Testis (tissue), 3 donors: ENCODE data around the gene BATF. TPM values are rescaled to one million over a fixed set of nuclear protein-coding genes. Genes with fewer than 3 reads are reported as not detected.

Experiments used
- DNase-seq: peaks from one replicate; pipeline ENCODE4 v3.0.0-alpha.2; 2019
- H3K27ac ChIP-seq, 2 donors: fragments of 200-600 bp; sonication (generic); one replicate each; pipeline ENCODE4 v1.5.1; 2019
- H3K27me3 ChIP-seq: fragments of 200-600 bp; sonication (generic); one replicate; pipeline ENCODE4 v1.5.1; 2019
- H3K36me3 ChIP-seq: fragments of 200-600 bp; sonication (generic); one replicate; pipeline ENCODE4 v1.5.1; 2017; ENCODE audit warnings: low read depth; ENCODE audit errors: missing control alignments
- H3K4me1 ChIP-seq: fragments of 200-600 bp; sonication (generic); one replicate; pipeline ENCODE4 v1.5.1; 2019
- H3K4me3 ChIP-seq, 2 donors: fragments of 200-600 bp; sonication (generic); one replicate each; pipeline ENCODE4 v1.5.1; 2017 to 2019
- H3K9me3 ChIP-seq: fragments of 200-600 bp; sonication (generic); one replicate; pipeline ENCODE4 v1.5.1; 2017
- POLR2A ChIP-seq: fragments of 450-650 bp; IDR thresholded peaks from one replicate; pipeline ENCODE4 v1.6.1; 2017; ENCODE audit warnings: antibody characterized with exemption, mild to moderate bottlenecking, moderate library complexity
- WGBS, 2 donors: methylation state at CpG; one replicate each; pipeline ENCODE4 v1.1.5; 2018; 5-methylcytosine and 5-hydroxymethylcytosine counted together
- intact Hi-C: fragments of 100-400 bp; cut with DNase I; formaldehyde crosslinking; loops from one replicate; pipeline ENCODE4 v1.15.1; 2023; ENCODE audit warnings: low total_unique reads
- polyA plus RNA-seq: library from polyadenylated mRNA; stranded (reverse); fragments of 350-450 nt; fragmentation: Illumina TruSeq; extraction: RNeasy Lipid Tissue Mini Kit (QIAGEN cat#74804); gene quantifications from one replicate; pipeline ENCODE4 v1.2.3, GENCODE V29; 2014; ENCODE audit warnings: low read depth, low replicate concordance; ENCODE audit not compliant: insufficient read depth
- total RNA-seq, 2 donors: library from RNA; depleted of rRNA; stranded (reverse); fragments of >200 nt; gene quantifications; one replicate each; pipeline ENCODE4 v1.2.3, GENCODE V29; 2016
- TF ChIP-seq, protein P1 (sequence below), 3 experiments: fragments of 450-650 bp in 2 of 3; fragments of 200-600 bp in 1 of 3; sonication (generic) in 1 of 3; IDR thresholded peaks; one replicate each; pipeline ENCODE4 v1.5.1; 2016 to 2019; ENCODE audit warnings: antibody characterized with exemption in 3 of 3, mild to moderate bottlenecking in 2 of 3, moderate library complexity in 1 of 3

The BATF gene
- total and polyA plus RNA-seq, 3 donors from 2014 or later = 0.63 to 2.9 (median 1.5) TPM

GRCh38 chr14:75537071-75537470 is 14.8 kb downstream of the BATF start:
- intact Hi-C loops = no loop called here
- Histone ChIP-seq H3K9me3 (no peaks in the 10 kb centered on the region), H3K27ac (peak overlapping the region; percentile 79 to 87), H3K27me3 (no peaks in the 10 kb centered on the region), H3K36me3 (no peaks in the 10 kb centered on the region), H3K4me3 (no peak overlapping the region), H3K4me1 (peaks cover 20% of the 10 kb centered on the region)
- no peak for DNase-seq
- no peak for TF ChIP-seq POLR2A
- TF ChIP-seq, protein P1, sequence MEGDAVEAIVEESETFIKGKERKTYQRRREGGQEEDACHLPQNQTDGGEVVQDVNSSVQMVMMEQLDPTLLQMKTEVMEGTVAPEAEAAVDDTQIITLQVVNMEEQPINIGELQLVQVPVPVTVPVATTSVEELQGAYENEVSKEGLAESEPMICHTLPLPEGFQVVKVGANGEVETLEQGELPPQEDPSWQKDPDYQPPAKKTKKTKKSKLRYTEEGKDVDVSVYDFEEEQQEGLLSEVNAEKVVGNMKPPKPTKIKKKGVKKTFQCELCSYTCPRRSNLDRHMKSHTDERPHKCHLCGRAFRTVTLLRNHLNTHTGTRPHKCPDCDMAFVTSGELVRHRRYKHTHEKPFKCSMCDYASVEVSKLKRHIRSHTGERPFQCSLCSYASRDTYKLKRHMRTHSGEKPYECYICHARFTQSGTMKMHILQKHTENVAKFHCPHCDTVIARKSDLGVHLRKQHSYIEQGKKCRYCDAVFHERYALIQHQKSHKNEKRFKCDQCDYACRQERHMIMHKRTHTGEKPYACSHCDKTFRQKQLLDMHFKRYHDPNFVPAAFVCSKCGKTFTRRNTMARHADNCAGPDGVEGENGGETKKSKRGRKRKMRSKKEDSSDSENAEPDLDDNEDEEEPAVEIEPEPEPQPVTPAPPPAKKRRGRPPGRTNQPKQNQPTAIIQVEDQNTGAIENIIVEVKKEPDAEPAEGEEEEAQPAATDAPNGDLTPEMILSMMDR (IDR thresholded peaks at IDR 0.05) = no peak
- 55 to 59% methylated on average over 4 of the region's 4 CpGs for WGBS, 2 donors

DNA sequence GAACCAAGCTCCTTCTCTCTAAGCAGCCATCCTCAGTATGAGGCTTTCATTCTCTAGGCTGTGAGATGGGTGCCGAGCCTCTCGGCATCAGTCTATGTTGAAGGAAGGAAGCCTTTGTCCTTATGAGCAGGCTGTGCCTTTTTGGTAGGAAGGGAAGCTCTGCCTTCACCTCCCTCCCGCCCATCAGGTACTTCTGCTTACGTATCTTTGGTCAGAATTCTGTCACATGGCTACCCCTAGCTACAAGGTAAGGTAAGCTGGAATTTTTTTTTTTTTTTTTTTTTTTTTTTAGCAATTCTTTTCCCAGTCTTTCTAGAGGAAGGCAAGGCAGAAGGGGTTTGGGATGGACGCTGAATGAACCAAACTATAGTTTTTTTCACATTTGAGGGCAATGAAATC is 16.9 kb downstream of the BATF start:
- no peak overlapping the region for H3K4me3 ChIP-seq
- no peak for TF ChIP-seq POLR2A
- TF ChIP-seq, protein P1 (IDR thresholded peaks at IDR 0.05) = no peak
- no peaks in the 10 kb centered on the region for H3K36me3 ChIP-seq
- H3K27me3 ChIP-seq = no peaks in the 10 kb centered on the region
- H3K27ac ChIP-seq = no peak overlapping the region
- no peak for DNase-seq
- 87 to 92% methylated on average over 5 of the region's 5 CpGs for WGBS, 2 donors
- H3K4me1 ChIP-seq = peaks cover 24% of the 10 kb centered on the region
- H3K9me3 ChIP-seq = no peaks in the 10 kb centered on the region
- intact Hi-C loops = no loop called here

DNA sequence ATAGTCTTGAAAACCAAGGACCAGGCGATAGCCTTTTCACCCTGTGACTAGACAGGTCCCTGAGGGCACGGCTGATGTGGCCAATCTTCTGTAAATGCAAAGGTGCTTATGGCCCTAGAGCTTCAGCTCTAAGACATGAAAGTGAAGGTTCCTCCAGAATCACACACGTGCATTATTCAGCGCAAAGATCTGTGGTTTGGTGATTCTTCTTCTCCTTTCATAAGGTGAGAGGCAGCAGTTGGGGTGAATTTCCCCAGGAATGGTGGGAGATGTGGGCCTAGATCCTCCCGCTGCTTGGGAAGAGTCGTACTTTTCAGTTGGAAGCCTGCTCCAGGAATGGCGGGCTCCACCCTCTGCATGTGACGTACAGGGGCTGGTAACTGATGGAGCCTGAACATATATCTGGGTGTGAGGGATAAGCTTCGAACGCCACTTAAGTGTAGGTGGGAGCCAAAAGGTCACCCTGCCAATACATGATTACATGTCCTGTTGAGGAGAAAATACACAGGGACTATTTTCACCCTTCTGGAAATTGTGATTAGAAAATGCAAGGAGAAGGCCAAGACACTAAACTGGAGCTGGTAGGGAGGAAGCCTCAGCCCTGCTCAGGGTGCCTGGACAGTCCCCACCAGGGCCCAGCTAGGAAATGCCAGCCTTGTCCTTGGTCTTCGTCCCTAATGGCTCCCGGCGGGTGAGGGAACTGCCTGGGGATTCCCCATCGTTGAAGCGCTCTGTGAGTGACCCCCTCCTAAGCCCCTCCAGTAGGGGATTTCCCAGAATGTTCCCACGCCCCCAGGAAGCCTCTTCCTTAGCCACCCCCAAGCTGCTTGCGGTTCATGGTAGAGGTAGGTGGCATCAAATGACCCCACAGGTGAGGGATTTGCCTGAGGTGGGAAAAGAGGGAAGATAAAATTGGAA is 17.6 kb downstream of the BATF start:
- intact Hi-C loops = no loop called here
- TF ChIP-seq POLR2A = no peak
- TF ChIP-seq, protein P1 (IDR thresholded peaks at IDR 0.05) = no peak
- WGBS, 2 donors = 71 to 86% methylated on average over 13 to 17 of the region's 17 CpGs

DNA sequence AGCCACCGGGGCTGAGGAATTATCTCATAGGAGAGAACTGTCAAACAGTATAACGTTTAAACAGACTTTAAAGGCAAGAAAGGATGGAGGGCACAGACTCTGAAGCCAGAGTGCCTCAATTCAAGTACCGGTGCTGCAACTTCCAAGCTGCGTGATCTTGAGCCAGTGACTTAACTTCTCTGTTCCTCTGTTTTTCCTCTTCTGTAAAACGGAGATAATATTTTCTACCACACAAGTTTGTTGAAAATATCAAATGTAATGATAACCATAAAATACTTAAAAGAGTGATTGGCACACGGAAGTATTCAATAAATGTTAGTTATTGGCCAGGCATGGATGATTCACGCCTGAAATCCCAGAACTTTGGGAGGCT is 18.2 kb downstream of the BATF start:
- no peaks in the 10 kb centered on the region for H3K9me3 ChIP-seq
- no peak overlapping the region for H3K27ac ChIP-seq
- no peak overlapping the region for H3K4me3 ChIP-seq
- H3K4me1 ChIP-seq = peaks cover 20% of the 10 kb centered on the region
- intact Hi-C loops = no loop called here
- TF ChIP-seq POLR2A = no peak
- TF ChIP-seq, protein P1 (IDR thresholded peaks at IDR 0.05) = no peak
- no peaks in the 10 kb centered on the region for H3K36me3 ChIP-seq
- H3K27me3 ChIP-seq = no peaks in the 10 kb centered on the region
- no peak for DNase-seq
- 81 to 88% methylated on average over 7 of the region's 7 CpGs for WGBS, 2 donors

More for the DNA sequence above, 17.6 kb downstream of the BATF start:
- Histone ChIP-seq H3K36me3 (no peaks in the 10 kb centered on the region), H3K4me1 (peaks cover 24% of the 10 kb centered on the region), H3K27me3 (no peaks in the 10 kb centered on the region), H3K27ac (no peak overlapping the region), H3K4me3 (no peak overlapping the region), H3K9me3 (no peaks in the 10 kb centered on the region)
- DNase-seq = no peak
